Prostate gland (tissue), 2 donors: ENCODE measurements around the gene KRTAP9-1. TPM values are rescaled to one million over a fixed set of nuclear protein-coding genes. Genes with fewer than 3 reads are reported as not detected.

Experiments
- DNase-seq: peaks from one replicate; pipeline ENCODE4 v3.0.0-alpha.2; 2019; ENCODE audit warnings: low spot score
- H3K27ac ChIP-seq, 2 donors: fragments of 200-600 bp; sonication (generic); 2 replicates each; pipeline ENCODE4 v1.5.1; 2017 to 2019
- H3K27me3 ChIP-seq: fragments of 200-600 bp; sonication (generic); replicated peaks from 2 replicates; pipeline ENCODE4 v1.5.1; 2019; ENCODE audit not compliant: insufficient read depth
- H3K36me3 ChIP-seq, 2 donors: fragments of 200-600 bp; sonication (generic); 1 replicate in 1 of 2; 2 replicates in 1 of 2; pipeline versions ENCODE4 v1.5.1 to v1.8.1; 2017 to 2019
- H3K4me1 ChIP-seq: fragments of 200-600 bp; sonication (generic); replicated peaks from 2 replicates; pipeline ENCODE4 v1.5.1; 2019
- H3K4me3 ChIP-seq, 2 donors: fragments of 200-600 bp; sonication (generic); 2 replicates each; pipeline ENCODE4 v1.5.1; 2017 to 2019
- H3K9me3 ChIP-seq: fragments of 200-600 bp; sonication (generic); 2 replicates; pipeline ENCODE4 v1.5.1; 2017
- CTCF ChIP-seq, 4 experiments: fragments of 200-600 bp in 2 of 4; fragments of 450-650 bp in 2 of 4; sonication (generic) in 2 of 4; IDR thresholded peaks; 1 replicate in 3 of 4; 2 replicates in 1 of 4; pipeline ENCODE4 v1.5.1; 2016 to 2019; ENCODE audit warnings: antibody characterized with exemption in 4 of 4, mild to moderate bottlenecking in 2 of 4, moderate library complexity in 2 of 4
- POLR2A ChIP-seq: fragments of 450-650 bp; IDR thresholded peaks from one replicate; pipeline ENCODE4 v1.6.1; 2016; ENCODE audit warnings: antibody characterized with exemption, mild to moderate bottlenecking
- POLR2AphosphoS5 ChIP-seq: sonication (generic); formaldehyde crosslinking; IDR thresholded peaks from one replicate; pipeline ENCODE4 v1.6.1; 2017; ENCODE audit warnings: antibody characterized with exemption
- WGBS: methylation state at CpG from one replicate; pipeline ENCODE4 v1.1.5; 2018; 5-methylcytosine and 5-hydroxymethylcytosine counted together
- intact Hi-C: fragments of 100-400 bp; cut with DNase I; formaldehyde crosslinking; loops from one replicate; pipeline ENCODE4 v1.14.2; 2022
- total RNA-seq, 2 donors: library from RNA; depleted of rRNA; stranded (reverse); fragments of >200 nt; gene quantifications; one replicate each; pipeline ENCODE4 v1.1.0, GENCODE V29; 2016

Gene KRTAP9-1
- total RNA-seq, 2 donors from 2014 or later: not detected

GRCh38 chr17:41160648-41161047 lies 29.0 kb upstream of the KRTAP9-1 start, which contains the start of gene KRTAP4-4:
Gene KRTAP4-4 (minus strand): TSS chr17:41160748. CDS start chr17:41160691, 57 bp downstream.
- 86% methylated on average over 1 of the region's 1 CpG for WGBS

GRCh38 chr17:41163828-41164227 lies 25.9 kb upstream of the KRTAP9-1 start:
- no peak overlapping the region for H3K4me3 ChIP-seq

More at GRCh38 chr17:41160648-41161047, 29.0 kb upstream of the KRTAP9-1 start, which contains the start of gene KRTAP4-4:
- TF ChIP-seq POLR2AphosphoS5: no peak
- TF ChIP-seq POLR2A: no peak
- TF ChIP-seq CTCF (IDR thresholded peaks at IDR 0.05): no peak
- H3K4me3 ChIP-seq: no peak within 1 kb of the TSS
- no peaks in the 10 kb centered on the region for H3K4me1 ChIP-seq
- H3K9me3 ChIP-seq: no peaks in the 10 kb centered on the region
- no peak for DNase-seq
- no peaks in the 10 kb centered on the region for H3K36me3 ChIP-seq
- no peaks in the 10 kb centered on the region for H3K27me3 ChIP-seq
- intact Hi-C loops: no loop called here
- H3K27ac ChIP-seq: no peak within 1 kb of the TSS

GRCh38 chr17:41167561-41167960 lies 22.1 kb upstream of the KRTAP9-1 start:
- H3K9me3 ChIP-seq: no peaks in the 10 kb centered on the region
- H3K36me3 ChIP-seq: no peaks in the 10 kb centered on the region
- WGBS: 82% methylated on average over 5 of the region's 7 CpGs
- H3K27ac ChIP-seq: no peak overlapping the region
- DNase-seq: no peak
- intact Hi-C loops: no loop called here
- no peaks in the 10 kb centered on the region for H3K27me3 ChIP-seq
- TF ChIP-seq POLR2AphosphoS5 (no peak), POLR2A (no peak), CTCF (IDR thresholded peaks at IDR 0.05) (no peak)
- no peak overlapping the region for H3K4me3 ChIP-seq
- H3K4me1 ChIP-seq: no peaks in the 10 kb centered on the region

More at GRCh38 chr17:41163828-41164227, 25.9 kb upstream of the KRTAP9-1 start:
- intact Hi-C loops: no loop called here
- Histone ChIP-seq H3K4me1 (no peaks in the 10 kb centered on the region), H3K9me3 (no peaks in the 10 kb centered on the region), H3K36me3 (no peaks in the 10 kb centered on the region), H3K27me3 (no peaks in the 10 kb centered on the region), H3K27ac (no peak overlapping the region)
- 71% methylated on average over 7 of the region's 7 CpGs for WGBS
- TF ChIP-seq POLR2AphosphoS5 (no peak), POLR2A (no peak), CTCF (IDR thresholded peaks at IDR 0.05) (no peak)
- no peak for DNase-seq

GRCh38 chr17:41168121-41168520 lies 21.6 kb upstream of the KRTAP9-1 start, which contains the start of gene KRTAP4-3:
Gene KRTAP4-3 (minus strand): TSS chr17:41168221. CDS start chr17:41168172, 49 bp downstream.
- 64% methylated on average over 1 of the region's 1 CpG for WGBS
- DNase-seq: no peak
- Histone ChIP-seq H3K27me3 (no peaks in the 10 kb centered on the region), H3K9me3 (no peaks in the 10 kb centered on the region), H3K4me1 (no peaks in the 10 kb centered on the region), H3K27ac (no peak within 1 kb of the TSS), H3K36me3 (no peaks in the 10 kb centered on the region), H3K4me3 (no peak within 1 kb of the TSS)
- intact Hi-C loops: no loop called here
- TF ChIP-seq POLR2A: no peak
- no peak for TF ChIP-seq POLR2AphosphoS5
- TF ChIP-seq CTCF (IDR thresholded peaks at IDR 0.05): no peak

GRCh38 chr17:41171886-41172285 lies 17.8 kb upstream of the KRTAP9-1 start:
- Histone ChIP-seq H3K27ac (no peak overlapping the region), H3K36me3 (no peaks in the 10 kb centered on the region), H3K4me3 (no peak overlapping the region), H3K9me3 (no peaks in the 10 kb centered on the region), H3K27me3 (no peaks in the 10 kb centered on the region), H3K4me1 (no peaks in the 10 kb centered on the region)
- 89% methylated on average over 2 of the region's 2 CpGs for WGBS
- intact Hi-C loops: no loop called here
- TF ChIP-seq POLR2AphosphoS5 (no peak), POLR2A (no peak), CTCF (IDR thresholded peaks at IDR 0.05) (no peak)
- no peak for DNase-seq
